Keratinocyte (primary cell): ENCODE results near the gene C1orf52. TPM values are rescaled to one million over a fixed set of nuclear protein-coding genes. Genes with fewer than 3 reads are reported as not detected.

ENCODE experiments used
- DNase-seq: peaks from one replicate; pipeline ENCODE4 v3.0.0-alpha.2; 2011; ENCODE audit warnings: low read depth, missing footprints, low spot score
- FAIRE-seq: peaks from 2 replicates; lab custom pipeline; 2011; peaks lifted over from hg19 to GRCh38; lab: Jason Lieb, UNC
- H2AFZ ChIP-seq: 2 replicates; pipeline ENCODE4 v1.6.0; 2012; ENCODE audit warnings: low read length, control low read depth, inconsistent platforms; ENCODE audit not compliant: control insufficient read depth
- H3K27ac ChIP-seq: 2 replicates; pipeline ENCODE4 v1.5.1; 2011; ENCODE audit warnings: low read length; ENCODE audit not compliant: control insufficient read depth, insufficient read depth
- H3K27me3 ChIP-seq: 3 replicates; pipeline ENCODE4 v1.6.0; 2011; ENCODE audit warnings: low read length; ENCODE audit not compliant: control insufficient read depth, insufficient read depth; ENCODE audit errors: extremely low read depth
- H3K36me3 ChIP-seq, 2 experiments: 2 replicates in 1 of 2; 3 replicates in 1 of 2; pipeline ENCODE4 v1.5.1; 2011; ENCODE audit warnings: low read length in 2 of 2, mild to moderate bottlenecking in 1 of 2; ENCODE audit not compliant: control insufficient read depth in 2 of 2, insufficient read depth in 2 of 2; ENCODE audit errors: extremely low read depth in 1 of 2
- H3K4me1 ChIP-seq: 3 replicates; pipeline ENCODE4 v1.5.1; 2011; ENCODE audit warnings: low read length; ENCODE audit not compliant: control insufficient read depth, insufficient read depth; ENCODE audit errors: extremely low read depth
- H3K4me2 ChIP-seq: 3 replicates; pipeline ENCODE4 v1.6.0; 2011; ENCODE audit warnings: low read depth, low read length; ENCODE audit not compliant: control insufficient read depth, insufficient read depth; ENCODE audit errors: extremely low read depth
- H3K4me3 ChIP-seq, 3 experiments: fragments of 200-600 bp in 1 of 3; sonication (generic) in 1 of 3; 2 replicates in 2 of 3; 3 replicates in 1 of 3; pipeline ENCODE4 v1.5.1; 2011 to 2016; ENCODE audit warnings: low read length in 3 of 3, mild to moderate bottlenecking in 3 of 3, control low read depth in 2 of 3, inconsistent platforms in 1 of 3, low read depth in 1 of 3, mixed read lengths in 1 of 3, mixed run types in 1 of 3, moderate library complexity in 1 of 3; ENCODE audit not compliant: control insufficient read depth in 2 of 3, insufficient read depth in 2 of 3; ENCODE audit errors: extremely low read depth in 1 of 3
- H3K79me2 ChIP-seq: 2 replicates; pipeline ENCODE4 v1.6.0; 2012; ENCODE audit warnings: low read length; ENCODE audit not compliant: control insufficient read depth, insufficient read depth
- H3K9ac ChIP-seq: 3 replicates; pipeline ENCODE4 v1.6.0; 2011; ENCODE audit warnings: low read length; ENCODE audit not compliant: control insufficient read depth, insufficient read depth; ENCODE audit errors: extremely low read depth
- H3K9me1 ChIP-seq: 3 replicates; pipeline ENCODE4 v1.6.0; 2011; ENCODE audit warnings: low read length; ENCODE audit not compliant: control insufficient read depth, insufficient read depth; ENCODE audit errors: extremely low read depth
- H3K9me3 ChIP-seq: 2 replicates; pipeline ENCODE4 v1.5.1; 2012; ENCODE audit warnings: low read depth, low read length; ENCODE audit not compliant: control insufficient read depth
- H4K20me1 ChIP-seq: 3 replicates; pipeline ENCODE4 v1.6.0; 2011; ENCODE audit warnings: low read length; ENCODE audit not compliant: control insufficient read depth, insufficient read depth; ENCODE audit errors: extremely low read depth
- CTCF ChIP-seq, 3 experiments: IDR thresholded peaks in 1 of 3; conservative IDR thresholded peaks in 1 of 3; optimal IDR thresholded peaks in 1 of 3; 2 replicates in 2 of 3; 3 replicates in 1 of 3; pipeline versions ENCODE3 to v1.5.1; 2011; ENCODE audit warnings: low read length in 3 of 3, mild to moderate bottlenecking in 3 of 3, moderate library complexity in 2 of 3, control low read depth in 1 of 3, inconsistent platforms in 1 of 3; ENCODE audit not compliant: insufficient read depth in 2 of 3; ENCODE audit errors: extremely low read depth in 1 of 3
- EZH2 ChIP-seq: IDR thresholded peaks from one replicate; pipeline ENCODE4 v1.6.1; 2012; ENCODE audit warnings: inconsistent platforms, mild to moderate bottlenecking, low read length, moderate library complexity
- dilution Hi-C: fragments of 300-500 bp; cut with MboI; formaldehyde crosslinking; loops from one replicate; pipeline ENCODE4 v1.7.0; 2020; ENCODE audit warnings: low sequenced_read_pairs; ENCODE audit not compliant: extremely low pct_ligation_motif_present
- polyA plus RNA-seq, 5 experiments: library from polyadenylated mRNA; depleted of rRNA in 3 of 5; stranded (reverse) in 3 of 5; stranded (forward) in 1 of 5; unstranded in 1 of 5; fragments of >200 nt; gene quantifications; 1 replicate in 1 of 5; 2 replicates in 3 of 5; 3 replicates in 1 of 5; pipeline versions ENCODE4 v1.2.1 to v1.2.3, GENCODE V29; 2011 to 2012; ENCODE audit warnings: missing spikeins in 2 of 5, low read depth in 1 of 5, low replicate concordance in 1 of 5

The C1orf52 gene
- polyA plus RNA-seq, 1 donor (not counting 4 experiments of a cell fraction or from before 2014, with no cell fraction given), result 27.3 TPM

- DNase-seq (no peak), FAIRE-seq (no peak)
- H3K27ac ChIP-seq, result no peak overlapping the region
- no peak overlapping the region for H3K4me2 ChIP-seq
- peaks cover 61% of the 10 kb centered on the region for H3K79me2 ChIP-seq
- peaks cover 7% of the 10 kb centered on the region for H4K20me1 ChIP-seq
- no peak overlapping the region for H2AFZ ChIP-seq
- peaks cover 26 to 30% of the 10 kb centered on the region in 2 experiments for H3K36me3 ChIP-seq
- peaks cover 10% of the 10 kb centered on the region for H3K4me1 ChIP-seq
- dilution Hi-C loops, result no loop called here
- H3K9ac ChIP-seq, result no peak overlapping the region
- H3K9me3 ChIP-seq, result no peaks in the 10 kb centered on the region
- no peaks in the 10 kb centered on the region for H3K27me3 ChIP-seq
- TF ChIP-seq CTCF (optimal IDR thresholded peaks at IDR 0.05 in 1 of 3, IDR thresholded peaks at IDR 0.05 in 1 of 3, conservative IDR thresholded peaks at IDR 0.05 in 1 of 3; ENCODE audit: extremely low read depth in 1 of 3, insufficient read depth in 2 of 3, low read length in 3 of 3), result no peak
- TF ChIP-seq EZH2, result no peak
- no peak overlapping the region for H3K4me3 ChIP-seq
- peaks cover 5% of the 10 kb centered on the region for H3K9me1 ChIP-seq
Observed at GRCh38 chr1:85268801-85269585, 9.5 kb upstream of the C1orf52 start.

GRCh38 chr1:85267313-85267712, 7.9 kb upstream of the C1orf52 start:
- Histone ChIP-seq H3K36me3 (peaks cover 25 to 30% of the 10 kb centered on the region in 2 experiments), H4K20me1 (peaks cover 7% of the 10 kb centered on the region), H3K9ac (no peak overlapping the region), H3K79me2 (peaks cover 44% of the 10 kb centered on the region), H3K4me3 (no peak overlapping the region), H3K9me1 (peaks cover 2% of the 10 kb centered on the region), H3K9me3 (no peaks in the 10 kb centered on the region), H3K4me1 (no peaks in the 10 kb centered on the region), H3K27me3 (no peaks in the 10 kb centered on the region), H2AFZ (no peak overlapping the region), H3K4me2 (no peak overlapping the region), H3K27ac (no peak overlapping the region)
- FAIRE-seq (no peak), DNase-seq (no peak)
- dilution Hi-C loops, result no loop called here
- TF ChIP-seq EZH2 (no peak), CTCF (optimal IDR thresholded peaks at IDR 0.05 in 1 of 3, IDR thresholded peaks at IDR 0.05 in 1 of 3, conservative IDR thresholded peaks at IDR 0.05 in 1 of 3; ENCODE audit: extremely low read depth in 1 of 3, insufficient read depth in 2 of 3, low read length in 3 of 3) (no peak)
